Superior temporal gyrus (tissue), 1 donor: ENCODE measurements around the gene DENND2A.
"Not testable (repeated sequence)": the region's sequence is repeated elsewhere in the genome, so short reads cannot be mapped to it uniquely, and the experiment has no call there.

Experiments used
- DNase-seq: peaks from one replicate; pipeline ENCODE4 v3.0.0-alpha.2; 2016; ENCODE audit errors: extremely low spot score

Gene DENND2A

GRCh38 chr7:140646931-140647647, 6.5 kb upstream of the DENND2A start:
- DNase-seq, result peak; percentile 55

- DNase-seq, result no peak
These were observed 4.7 kb upstream of the DENND2A start for GRCh38 chr7:140645166-140645900.

GRCh38 chr7:140644761-140645160, 4.1 kb upstream of the DENND2A start:
- not testable (repeated sequence) for DNase-seq

GRCh38 chr7:140643416-140643815, 2.8 kb upstream of the DENND2A start:
- no peak for DNase-seq

GRCh38 chr7:140641524-140642195, 1.0 kb upstream of the DENND2A start:
- DNase-seq, result no peak

- DNase-seq, result no peak
These were observed 464 bp downstream of the DENND2A start for GRCh38 chr7:140640060-140640637.

- DNase-seq, result no peak
These were observed 1.1 kb downstream of the DENND2A start for GRCh38 chr7:140639366-140640053.

- DNase-seq, result no peak
These were observed 2.3 kb downstream of the DENND2A start for GRCh38 chr7:140638173-140638791.

GRCh38 chr7:140637400-140637799, 3.2 kb downstream of the DENND2A start:
- DNase-seq, result no peak

GRCh38 chr7:140635816-140636215, 4.8 kb downstream of the DENND2A start:
- no peak for DNase-seq

GRCh38 chr7:140635345-140635744, 5.3 kb downstream of the DENND2A start:
- no peak for DNase-seq

GRCh38 chr7:140631602-140632001, 9.0 kb downstream of the DENND2A start:
- DNase-seq, result no peak

GRCh38 chr7:140631021-140631420, 9.6 kb downstream of the DENND2A start:
- DNase-seq, result no peak

GRCh38 chr7:140625908-140626868, 14.4 kb downstream of the DENND2A start:
- peak; percentile 46 for DNase-seq

- DNase-seq, result not testable (repeated sequence)
These were observed 15.4 kb downstream of the DENND2A start for GRCh38 chr7:140625192-140625558.

GRCh38 chr7:140624392-140625191, 16.0 kb downstream of the DENND2A start:
- no peak for DNase-seq

GRCh38 chr7:140623980-140624379, 16.6 kb downstream of the DENND2A start:
- no peak for DNase-seq

- DNase-seq, result no peak
These were observed 19.1 kb downstream of the DENND2A start for GRCh38 chr7:140621401-140622021.
